ENCODE measurements around the gene CENPI.

CENPI gene

DNA sequence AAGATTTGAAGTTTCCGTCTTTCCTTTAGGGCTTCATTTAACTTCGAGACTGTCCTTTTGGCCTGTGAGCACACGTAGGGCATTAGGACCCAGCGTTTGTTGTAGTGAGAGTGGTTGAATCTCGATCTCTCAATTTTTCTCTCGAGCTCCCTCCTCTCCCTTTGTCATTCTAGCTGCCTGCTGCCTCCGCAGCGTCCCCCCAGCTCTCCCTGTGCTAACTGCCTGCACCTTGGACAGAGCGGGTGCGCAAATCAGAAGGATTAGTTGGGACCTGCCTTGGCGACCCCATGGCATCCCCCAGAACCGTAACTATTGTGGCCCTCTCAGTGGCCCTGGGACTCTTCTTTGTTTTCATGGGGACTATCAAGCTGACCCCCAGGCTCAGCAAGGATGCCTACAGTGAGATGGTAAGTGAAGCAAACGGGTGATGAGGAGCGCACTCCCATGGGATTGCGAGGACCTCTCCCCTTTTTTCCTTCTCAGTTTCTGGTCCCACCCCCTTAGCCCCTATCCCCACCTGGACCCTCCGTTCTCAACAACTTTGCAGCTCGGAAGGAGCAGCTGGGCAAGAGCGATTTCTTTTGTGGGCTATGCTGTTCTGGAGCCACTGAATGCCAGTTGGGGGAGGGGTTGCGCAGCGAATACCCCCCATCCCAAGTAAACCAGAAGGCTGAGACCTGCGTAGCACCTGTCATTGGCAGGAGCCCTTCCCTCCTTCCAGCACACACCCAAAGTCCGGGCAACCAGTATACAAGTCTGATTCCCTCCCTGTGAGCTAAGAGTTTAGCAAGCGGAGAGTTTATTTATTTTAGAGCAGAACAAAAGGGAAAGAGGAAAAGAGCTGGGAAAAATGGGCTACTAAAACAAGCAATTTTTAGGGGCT lies 19.0 kb upstream of the CENPI start, which contains the start of gene TMEM35A:
Gene TMEM35A, plus strand, starts transcription at position 164 of the 883 bp plus-strand sequence. Its CDS starts 124 bp downstream, at position 288.
- no peak for TF ChIP-seq Cebpa-rat (IDR thresholded peaks at IDR 0.05)
- no peak within 1 kb of the TSS for H3K9ac ChIP-seq
- no peaks in the 10 kb centered on the region for H3K36me3 ChIP-seq
- H3K27ac ChIP-seq = no peak within 1 kb of the TSS
- H4K20me1 ChIP-seq = no peaks in the 10 kb centered on the region
- peaks cover 0 to 7% (median 5%) of the 10 kb centered on the region in 11 experiments; a peak in 6 of 22 replicates for H3K9me3 ChIP-seq (replicated peaks in 1 of 11)
- H3K4me3 ChIP-seq = no peak within 1 kb of the TSS
- no peak within 1 kb of the TSS for H3K4me2 ChIP-seq
- H3K27me3 ChIP-seq = no peaks in the 10 kb centered on the region
- H3K4me1 ChIP-seq = no peaks in the 10 kb centered on the region

DNA sequence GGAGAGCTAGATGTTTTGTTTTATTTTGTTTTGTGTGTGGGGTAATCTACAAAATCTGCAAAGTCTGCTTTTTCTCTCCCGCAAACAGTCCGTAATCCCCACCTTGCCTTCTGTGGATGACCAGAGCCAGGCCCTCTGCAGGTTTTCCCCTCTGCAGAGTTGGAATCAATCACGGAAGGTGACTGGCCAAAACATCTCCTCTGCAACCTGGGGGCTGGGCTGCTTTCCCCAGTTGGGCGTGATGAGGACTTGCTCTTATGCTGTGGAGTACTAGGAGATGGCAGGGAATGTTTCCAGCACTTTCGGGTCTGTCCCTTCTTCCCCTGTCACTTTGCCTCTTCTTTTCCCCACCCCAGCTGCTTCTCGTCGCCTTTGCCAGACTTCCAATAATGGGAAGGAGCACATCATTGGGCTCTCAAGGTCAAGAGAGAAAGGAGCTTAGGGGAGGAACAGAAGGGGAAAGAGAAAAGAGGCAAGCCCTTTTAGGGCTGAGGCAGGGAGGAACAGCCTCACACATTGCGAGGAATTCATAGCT lies 18.2 kb upstream of the CENPI start:
- no peaks in the 10 kb centered on the region for H3K27me3 ChIP-seq
- H3K9me3 ChIP-seq (replicated peaks in 1 of 11) = peaks cover 0 to 5% (median 2%) of the 10 kb centered on the region in 11 experiments; a peak in 4 of 22 replicates
- H3K4me3 ChIP-seq = no peak overlapping the region
- no peak overlapping the region for H3K4me2 ChIP-seq
- H4K20me1 ChIP-seq = no peaks in the 10 kb centered on the region
- H3K9ac ChIP-seq = no peak overlapping the region
- no peaks in the 10 kb centered on the region for H3K36me3 ChIP-seq
- no peak overlapping the region for H3K27ac ChIP-seq
- no peaks in the 10 kb centered on the region for H3K4me1 ChIP-seq
- TF ChIP-seq Cebpa-rat (IDR thresholded peaks at IDR 0.05) = no peak

GRCh38 chrX:101080326-101081124 lies 17.5 kb upstream of the CENPI start:
- Histone ChIP-seq H3K4me3 (no peak overlapping the region), H3K36me3 (no peaks in the 10 kb centered on the region)

DNA sequence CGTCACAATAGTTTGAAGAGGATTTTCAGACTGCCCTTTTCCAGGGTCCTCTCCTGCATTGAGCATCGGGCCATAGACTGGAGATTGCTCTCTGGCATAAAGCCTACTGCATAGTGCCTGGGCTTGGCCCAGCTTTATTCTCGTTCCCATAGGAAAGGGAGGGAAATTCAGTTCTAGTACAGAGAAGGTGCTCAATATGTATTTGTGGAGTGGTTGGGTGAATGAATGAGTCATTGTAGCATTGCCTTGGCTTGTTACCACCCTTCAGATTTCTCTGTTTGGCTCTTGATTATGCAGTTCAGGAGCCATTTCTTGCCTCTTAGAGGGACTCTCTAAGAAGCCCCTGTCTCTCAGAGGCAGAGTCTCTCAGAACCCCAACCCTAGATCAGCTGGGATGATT lies 16.8 kb upstream of the CENPI start:
- Histone ChIP-seq H3K27me3 (no peaks in the 10 kb centered on the region), H3K4me2 (no peak overlapping the region), H3K4me3 (no peak overlapping the region), H3K27ac (no peak overlapping the region), H4K20me1 (no peaks in the 10 kb centered on the region), H3K9ac (no peak overlapping the region), H3K4me1 (no peaks in the 10 kb centered on the region), H3K9me3 (replicated peaks in 1 of 11) (no peaks in the 10 kb centered on the region), H3K36me3 (no peaks in the 10 kb centered on the region)
- no peak for TF ChIP-seq Cebpa-rat (IDR thresholded peaks at IDR 0.05)

More at GRCh38 chrX:101080326-101081124, 17.5 kb upstream of the CENPI start:
- Histone ChIP-seq H3K27me3 (no peaks in the 10 kb centered on the region), H4K20me1 (no peaks in the 10 kb centered on the region), H3K27ac (no peak overlapping the region), H3K9me3 (replicated peaks in 1 of 11) (no peaks in the 10 kb centered on the region), H3K4me1 (no peaks in the 10 kb centered on the region), H3K4me2 (no peak overlapping the region), H3K9ac (no peak overlapping the region)
- no peak for TF ChIP-seq Cebpa-rat (IDR thresholded peaks at IDR 0.05)

DNA sequence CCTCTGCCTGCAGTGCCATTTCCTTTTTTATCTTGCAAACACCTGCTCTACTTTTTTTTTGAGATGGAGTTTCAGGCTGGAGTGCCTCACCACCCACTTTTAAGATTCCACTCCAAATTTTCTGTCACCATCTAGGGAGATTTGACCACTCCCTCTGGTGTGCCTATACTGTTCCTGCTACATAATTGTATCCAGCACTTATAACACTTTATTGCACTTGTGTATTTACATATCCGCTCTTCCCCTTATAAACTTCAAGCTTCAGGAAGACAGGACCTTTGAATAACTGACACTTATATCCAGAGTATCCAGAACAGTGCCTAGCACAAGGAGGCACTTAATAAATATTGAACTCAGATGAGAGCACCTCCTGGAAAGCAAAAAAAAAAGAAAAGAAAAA lies 6.2 kb upstream of the CENPI start:
- H3K9ac ChIP-seq = no peak overlapping the region
- no peak overlapping the region for H3K27ac ChIP-seq
- H3K4me1 ChIP-seq = peaks cover 0 to 2% (median 0%) of the 10 kb centered on the region in 10 experiments; a peak in 1 of 20 replicates
- TF ChIP-seq Cebpa-rat (IDR thresholded peaks at IDR 0.05) = no peak
- H3K4me2 ChIP-seq = no peak overlapping the region
- H3K27me3 ChIP-seq = no peaks in the 10 kb centered on the region
- no peak overlapping the region for H3K4me3 ChIP-seq
- H3K36me3 ChIP-seq = no peaks in the 10 kb centered on the region
- no peaks in the 10 kb centered on the region for H4K20me1 ChIP-seq
- no peaks in the 10 kb centered on the region for H3K9me3 ChIP-seq (replicated peaks in 1 of 11)

DNA sequence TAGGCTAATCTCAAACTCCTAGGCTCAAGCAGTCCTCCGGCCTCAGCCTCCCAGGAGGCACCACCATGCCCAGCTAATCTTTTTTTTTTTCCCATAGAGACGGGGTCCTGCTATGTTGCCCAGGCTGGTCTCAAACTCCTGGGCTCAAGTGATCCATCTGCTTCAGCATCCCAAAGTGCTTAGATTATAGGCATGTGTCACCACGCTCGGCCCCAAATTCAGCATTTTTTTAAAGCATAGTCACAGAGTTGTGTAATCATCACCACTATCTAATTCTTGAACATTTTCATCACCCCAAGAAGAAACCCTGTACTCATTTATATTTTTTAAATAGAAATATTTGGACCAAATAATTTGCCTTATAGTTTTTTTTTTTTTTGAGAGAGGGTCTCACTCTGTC lies 10.3 kb downstream of the CENPI start:
- peaks cover 0 to 71% (median 18%) of the 10 kb centered on the region in 11 experiments; a peak in 13 of 22 replicates for H3K36me3 ChIP-seq
- no peak overlapping the region for H3K27ac ChIP-seq
- no peaks in the 10 kb centered on the region for H3K4me1 ChIP-seq
- no peaks in the 10 kb centered on the region for H3K27me3 ChIP-seq
- TF ChIP-seq Cebpa-rat (IDR thresholded peaks at IDR 0.05) = no peak
- no peak overlapping the region for H3K4me2 ChIP-seq
- no peak overlapping the region for H3K4me3 ChIP-seq
- H3K9me3 ChIP-seq (replicated peaks in 1 of 11) = no peaks in the 10 kb centered on the region
- H3K9ac ChIP-seq = no peak overlapping the region
- no peaks in the 10 kb centered on the region for H4K20me1 ChIP-seq

DNA sequence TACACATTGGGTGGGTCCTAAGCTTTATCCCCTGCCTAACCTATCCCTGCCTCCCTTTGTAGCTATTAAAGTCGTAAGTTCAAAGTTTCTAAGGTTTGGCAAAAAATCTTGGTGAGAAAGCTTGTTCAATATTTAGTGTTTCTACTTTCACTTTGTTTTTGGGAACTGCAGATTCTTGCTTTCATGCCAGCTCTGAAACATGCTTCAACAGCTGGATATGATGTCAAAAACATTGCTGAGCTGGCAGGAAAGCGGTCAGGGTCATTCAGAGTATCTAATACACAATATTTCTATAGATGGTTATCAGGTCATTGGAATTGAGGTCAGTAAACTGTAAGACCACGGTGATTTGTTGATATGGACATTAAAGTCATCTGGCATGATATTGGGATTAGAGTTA lies 19.7 kb downstream of the CENPI start:
- no peaks in the 10 kb centered on the region for H3K27me3 ChIP-seq
- no peaks in the 10 kb centered on the region for H4K20me1 ChIP-seq
- H3K4me1 ChIP-seq = no peaks in the 10 kb centered on the region
- no peak overlapping the region for H3K27ac ChIP-seq
- TF ChIP-seq Cebpa-rat (IDR thresholded peaks at IDR 0.05) = no peak
- no peak overlapping the region for H3K4me3 ChIP-seq
- H3K9ac ChIP-seq = no peak overlapping the region
- H3K9me3 ChIP-seq (replicated peaks in 1 of 11) = no peaks in the 10 kb centered on the region
- H3K36me3 ChIP-seq = peaks cover 0 to 64% (median 32%) of the 10 kb centered on the region in 11 experiments; a peak in 15 of 22 replicates
- no peak overlapping the region for H3K4me2 ChIP-seq

DNA sequence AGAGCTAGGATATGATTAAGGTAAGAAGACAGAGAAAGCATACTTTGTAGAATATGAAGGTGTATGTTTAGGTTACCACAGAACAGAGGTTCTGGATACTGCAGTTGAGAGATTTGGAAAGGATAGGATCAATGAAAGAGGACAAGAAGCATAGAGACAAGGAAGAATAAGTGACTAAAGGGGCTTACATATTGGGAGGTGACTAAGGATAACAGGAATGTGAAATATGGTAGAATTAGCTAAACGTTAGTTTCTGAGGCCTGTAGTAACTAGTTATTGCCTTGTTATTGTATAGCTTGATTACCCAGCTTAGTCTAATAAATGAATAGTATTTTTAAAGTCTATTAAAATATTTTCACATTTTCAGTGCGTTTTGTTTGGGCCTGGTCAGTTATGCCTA lies 38.2 kb downstream of the CENPI start:
- Histone ChIP-seq H3K27me3 (no peaks in the 10 kb centered on the region), H3K9ac (no peak overlapping the region), H3K4me1 (no peaks in the 10 kb centered on the region; a peak in 1 of 20 replicates), H3K4me3 (no peak overlapping the region), H3K36me3 (peaks cover 9 to 64% (median 27%) of the 10 kb centered on the region in 11 experiments; a peak in 19 of 22 replicates), H3K27ac (no peak overlapping the region), H4K20me1 (no peaks in the 10 kb centered on the region), H3K4me2 (no peak overlapping the region), H3K9me3 (replicated peaks in 1 of 11) (no peaks in the 10 kb centered on the region)
- no peak for TF ChIP-seq Cebpa-rat (IDR thresholded peaks at IDR 0.05)
